ENCODE measurements around the gene NARS2.

DNA sequence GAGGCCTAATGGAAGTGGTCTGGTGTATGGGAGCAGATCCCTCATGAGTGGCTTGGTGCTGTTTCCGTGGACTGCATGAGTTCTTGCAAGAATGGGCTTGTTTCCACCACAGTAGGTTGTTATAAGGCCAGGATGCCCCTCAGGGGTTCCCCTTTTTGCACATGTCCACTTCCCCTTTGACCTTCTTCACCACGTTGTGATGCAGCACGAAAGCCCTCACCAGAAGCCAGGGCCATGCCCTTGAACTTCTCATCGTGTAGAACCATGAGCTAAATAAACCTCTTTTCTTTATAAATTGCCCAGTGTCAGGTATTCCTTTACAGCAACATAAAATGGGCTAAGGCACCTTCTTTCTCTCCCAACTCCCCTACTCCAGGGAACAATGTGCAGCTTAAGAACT lies 2.8 kb upstream of the NARS2 start:
- TF ChIP-seq YY1 (IDR thresholded peaks at IDR 0.05; ENCODE audit: insufficient read depth, insufficient read length) (no peak), ZNF274 (IDR thresholded peaks at IDR 0.05; ENCODE audit: low read depth, low read length) (no peak), SUZ12 (IDR thresholded peaks at IDR 0.05; ENCODE audit: extremely low read depth, insufficient read depth, insufficient read length) (no peak)

Measured in NT2/D1 (cell line).